SU-DHL-6 (cell line): ENCODE results near the gene ABCC4.

Experiments
- H2AFZ ChIP-seq: fragments of 200-600 bp; sonication (generic); 2 replicates; pipeline ENCODE4 v1.6.1; 2014; ENCODE audit warnings: low read depth, mild to moderate bottlenecking, moderate library complexity, mixed read lengths, antibody characterized with exemption, low read length; ENCODE audit not compliant: severe bottlenecking
- H3F3A ChIP-seq: fragments of 200-600 bp; shearing (Covaris generic); 2 replicates; pipeline ENCODE4 v1.6.0; 2016; ENCODE audit warnings: antibody characterized with exemption, mild to moderate bottlenecking; ENCODE audit not compliant: insufficient read depth
- H3K27ac ChIP-seq: fragments of 200-600 bp; sonication (generic); 2 replicates; pipeline ENCODE4 v1.5.1; 2016; ENCODE audit warnings: low read depth, mild to moderate bottlenecking, low read length, moderate library complexity, mixed read lengths
- H3K27me3 ChIP-seq: fragments of 200-600 bp; sonication (generic), shearing (Covaris generic); 2 replicates; pipeline ENCODE4 v1.6.0; 2014; ENCODE audit warnings: mild to moderate bottlenecking, low read length
- H3K36me3 ChIP-seq: fragments of 200-600 bp; sonication (generic); 2 replicates; pipeline ENCODE4 v1.6.1; 2014; ENCODE audit warnings: mild to moderate bottlenecking, low read length, mixed read lengths
- H3K4me2 ChIP-seq: fragments of 300-600, 200-600 bp; shearing (Covaris generic), sonication (generic); 2 replicates; pipeline ENCODE4 v1.6.0; 2014; ENCODE audit warnings: low read length, low read depth, mild to moderate bottlenecking; ENCODE audit not compliant: poor library complexity, severe bottlenecking
- H3K4me3 ChIP-seq: fragments of 200-600 bp; sonication (generic); 2 replicates; pipeline ENCODE4 v1.5.1; 2014; ENCODE audit warnings: antibody characterized with exemption, low read length, mild to moderate bottlenecking, mixed read lengths; ENCODE audit not compliant: insufficient read depth, poor library complexity, severe bottlenecking
- H3K79me2 ChIP-seq: fragments of 200-600 bp; sonication (generic); 2 replicates; pipeline ENCODE4 v1.6.1; 2014; ENCODE audit warnings: mild to moderate bottlenecking, low read length, moderate library complexity; ENCODE audit not compliant: insufficient read depth
- H3K9ac ChIP-seq: fragments of 200-600 bp; sonication (generic); 2 replicates; pipeline ENCODE4 v1.7.0; 2014; ENCODE audit warnings: mild to moderate bottlenecking, low read length
- H3K9me2 ChIP-seq: fragments of 200-600 bp; sonication (generic); replicated peaks from 2 replicates; pipeline ENCODE4 v1.6.1; 2014; ENCODE audit warnings: low read length; ENCODE audit not compliant: insufficient read depth
- H3K9me3 ChIP-seq: fragments of 200-600 bp; sonication (generic); 2 replicates; pipeline ENCODE4 v1.6.1; 2014; ENCODE audit warnings: low read length, mixed read lengths; ENCODE audit not compliant: insufficient read depth
- H4K20me1 ChIP-seq: fragments of 200-600 bp; sonication (generic); 2 replicates; pipeline ENCODE4 v1.6.1; 2014; ENCODE audit warnings: low read depth, mild to moderate bottlenecking, antibody characterized with exemption, low read length, moderate library complexity, mixed read lengths
- CTCF ChIP-seq: fragments of 200-600 bp; sonication (generic); IDR thresholded peaks from one replicate; pipeline ENCODE4 v1.5.1; 2017; ENCODE audit warnings: antibody characterized with exemption, mild to moderate bottlenecking, low read length, moderate library complexity; ENCODE audit not compliant: insufficient read depth, poor library complexity, severe bottlenecking
- EZH2phosphoT487 ChIP-seq: fragments of 200-600 bp; sonication (generic), shearing (Covaris generic); conservative IDR thresholded peaks from 2 replicates; pipeline ENCODE4 v1.6.1; 2018; ENCODE audit warnings: mild to moderate bottlenecking, antibody characterized with exemption, low read length, moderate library complexity, mixed read lengths

Gene ABCC4

GRCh38 chr13:95083758-95084157, 217.5 kb downstream of the ABCC4 start:
- Histone ChIP-seq H3K9me3 (no peaks in the 10 kb centered on the region), H3K27ac (no peak overlapping the region), H3K4me2 (no peak overlapping the region), H3F3A (no peaks in the 10 kb centered on the region), H3K79me2 (no peaks in the 10 kb centered on the region), H3K9me2 (no peaks in the 10 kb centered on the region), H3K36me3 (0 out of 2 replicates have a peak, but pooled peaks cover 2% of the 10 kb centered on the region), H3K4me3 (no peak overlapping the region), H3K27me3 (no peaks in the 10 kb centered on the region), H3K9ac (no peak overlapping the region), H2AFZ (no peak overlapping the region), H4K20me1 (no peaks in the 10 kb centered on the region)
- no peak for TF ChIP-seq CTCF
- TF ChIP-seq EZH2phosphoT487 = no peak

- Histone ChIP-seq H3K4me3 (no peak overlapping the region), H2AFZ (no peak overlapping the region), H3K27ac (no peak overlapping the region), H3K79me2 (no peaks in the 10 kb centered on the region), H4K20me1 (no peaks in the 10 kb centered on the region), H3K27me3 (no peaks in the 10 kb centered on the region), H3K36me3 (no peaks in the 10 kb centered on the region), H3K9me2 (no peaks in the 10 kb centered on the region), H3F3A (no peaks in the 10 kb centered on the region), H3K9ac (no peak overlapping the region), H3K9me3 (no peaks in the 10 kb centered on the region), H3K4me2 (no peak overlapping the region)
- no peak for TF ChIP-seq CTCF
- TF ChIP-seq EZH2phosphoT487 = no peak
These were observed 218.2 kb downstream of the ABCC4 start for GRCh38 chr13:95083066-95083465.

GRCh38 chr13:95075506-95075905, 225.7 kb downstream of the ABCC4 start:
- H2AFZ ChIP-seq = no peak overlapping the region
- H3K27me3 ChIP-seq = no peaks in the 10 kb centered on the region
- no peaks in the 10 kb centered on the region for H3F3A ChIP-seq
- no peak overlapping the region for H3K9ac ChIP-seq
- no peaks in the 10 kb centered on the region for H3K9me2 ChIP-seq
- no peaks in the 10 kb centered on the region for H4K20me1 ChIP-seq
- TF ChIP-seq EZH2phosphoT487 (no peak), CTCF (no peak)
- no peaks in the 10 kb centered on the region for H3K79me2 ChIP-seq
- no peak overlapping the region for H3K4me2 ChIP-seq
- no peaks in the 10 kb centered on the region for H3K9me3 ChIP-seq
- no peak overlapping the region for H3K4me3 ChIP-seq
- H3K27ac ChIP-seq = no peak overlapping the region
- no peaks in the 10 kb centered on the region for H3K36me3 ChIP-seq
